ENCODE measurements around the gene ALK.

The ALK gene

DNA sequence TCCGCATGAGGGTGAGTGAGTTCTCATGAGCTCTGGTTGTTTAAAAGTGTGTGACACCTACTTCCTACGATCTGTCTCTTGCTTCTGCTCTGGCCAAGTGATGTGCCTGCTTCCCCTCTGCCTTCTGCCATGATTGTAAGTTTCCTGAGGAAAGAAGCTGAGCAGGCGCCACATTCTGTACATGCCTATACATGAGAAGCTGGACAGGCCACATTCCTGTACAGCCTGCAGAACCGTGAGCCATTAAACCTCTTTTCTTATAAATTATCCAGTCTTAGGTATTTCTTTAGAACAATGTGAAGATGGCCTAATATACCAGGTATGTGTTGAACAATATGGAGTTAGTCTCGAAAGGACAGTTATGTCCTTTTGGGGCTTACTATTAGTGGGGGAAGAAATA is 281.0 kb downstream of the ALK start:
- no peak for DNase-seq

DNA sequence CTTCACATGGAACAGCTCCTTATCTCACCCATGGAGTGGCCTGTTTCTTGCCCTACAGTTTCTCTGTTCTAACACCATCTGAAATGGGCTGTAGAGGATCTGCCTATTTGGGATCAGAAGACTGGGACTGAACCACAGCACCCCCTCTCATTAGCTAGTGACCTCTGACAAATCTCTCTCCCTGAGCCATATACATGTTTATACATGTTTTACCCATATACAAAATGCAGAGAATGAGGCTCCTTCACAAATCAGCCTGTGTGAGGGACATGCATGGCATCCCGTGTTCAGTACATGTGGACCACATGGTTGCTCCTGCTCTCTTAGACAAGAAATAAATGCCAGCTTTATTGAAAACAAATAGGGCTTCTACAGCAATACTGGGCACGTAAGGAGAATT is 282.7 kb downstream of the ALK start:
- no peak for DNase-seq

DNA sequence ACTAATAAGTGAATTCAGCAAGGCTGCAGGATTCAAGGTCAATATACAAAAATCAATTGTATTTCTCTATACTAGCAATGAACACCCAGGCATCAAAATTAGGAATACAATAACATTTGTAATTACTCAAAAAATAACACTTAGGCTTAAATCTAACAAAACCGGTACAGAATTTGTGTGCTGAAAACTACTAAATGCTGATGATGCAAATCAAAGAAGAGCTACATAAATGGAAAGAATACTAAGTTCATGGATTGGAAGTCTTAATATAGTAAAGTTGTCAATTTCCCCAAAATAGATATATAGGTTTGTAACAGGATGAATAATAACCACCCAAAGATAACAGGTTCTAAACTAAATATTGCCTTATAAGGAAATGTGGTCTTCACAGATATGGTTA is 286.5 kb downstream of the ALK start:
- no peak for DNase-seq

DNA sequence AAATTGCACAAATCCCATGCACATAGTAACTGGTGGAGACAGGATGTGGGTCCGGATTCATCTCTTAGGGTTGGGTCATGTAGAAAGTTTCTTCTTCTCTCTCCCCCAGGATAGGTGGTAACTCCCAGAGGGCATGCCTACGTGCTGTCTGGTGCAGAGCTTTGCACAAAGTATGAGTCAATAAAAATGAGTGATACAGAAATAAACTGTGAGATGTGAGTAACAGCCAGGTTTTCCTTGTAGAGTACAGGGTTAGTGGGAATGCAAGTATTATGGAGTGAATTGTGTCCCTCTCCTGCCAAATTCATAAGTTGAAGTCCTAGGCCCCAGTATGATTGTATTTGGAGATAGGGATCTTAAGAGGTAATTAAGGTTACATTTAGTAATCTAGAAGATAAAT is 289.4 kb downstream of the ALK start:
- no peak for DNase-seq

DNA sequence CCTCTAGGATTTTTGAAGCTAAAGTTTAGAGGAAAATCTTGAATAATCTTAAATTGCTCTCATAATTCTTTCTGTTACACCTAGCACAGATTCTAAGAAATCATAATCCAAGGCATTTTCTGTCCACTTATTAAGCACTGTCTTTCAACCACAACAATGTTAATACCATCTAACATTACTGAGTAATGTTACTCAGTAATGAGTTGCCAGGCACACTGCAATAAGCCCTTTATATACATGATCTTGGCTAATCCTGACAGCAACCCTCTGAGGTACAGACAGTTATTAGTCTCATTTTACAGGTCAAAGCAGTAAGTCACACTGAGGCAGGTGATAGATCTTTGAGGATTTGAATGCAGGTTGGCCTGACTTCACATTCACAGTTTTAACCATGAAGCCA is 291.9 kb downstream of the ALK start:
- DNase-seq = no peak

DNA sequence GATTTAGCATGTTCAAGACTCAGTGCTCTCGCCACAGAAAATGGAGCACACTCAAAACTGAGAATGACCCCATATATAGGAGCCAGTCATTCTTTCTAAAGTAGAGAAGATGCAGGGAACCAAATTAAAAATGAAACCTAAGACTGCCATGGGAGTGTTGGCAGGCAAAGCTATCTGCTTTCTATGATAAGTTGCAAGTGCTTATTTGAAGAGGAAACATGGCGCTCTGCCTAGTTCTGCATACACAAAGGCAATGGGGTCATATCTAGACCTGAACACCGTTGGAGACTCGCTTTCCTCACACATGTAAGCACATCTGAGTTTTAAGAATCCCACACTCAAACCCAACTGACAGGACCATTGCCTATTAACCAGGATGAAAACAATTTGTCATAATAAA is 292.5 kb downstream of the ALK start:
- DNase-seq = no peak

DNA sequence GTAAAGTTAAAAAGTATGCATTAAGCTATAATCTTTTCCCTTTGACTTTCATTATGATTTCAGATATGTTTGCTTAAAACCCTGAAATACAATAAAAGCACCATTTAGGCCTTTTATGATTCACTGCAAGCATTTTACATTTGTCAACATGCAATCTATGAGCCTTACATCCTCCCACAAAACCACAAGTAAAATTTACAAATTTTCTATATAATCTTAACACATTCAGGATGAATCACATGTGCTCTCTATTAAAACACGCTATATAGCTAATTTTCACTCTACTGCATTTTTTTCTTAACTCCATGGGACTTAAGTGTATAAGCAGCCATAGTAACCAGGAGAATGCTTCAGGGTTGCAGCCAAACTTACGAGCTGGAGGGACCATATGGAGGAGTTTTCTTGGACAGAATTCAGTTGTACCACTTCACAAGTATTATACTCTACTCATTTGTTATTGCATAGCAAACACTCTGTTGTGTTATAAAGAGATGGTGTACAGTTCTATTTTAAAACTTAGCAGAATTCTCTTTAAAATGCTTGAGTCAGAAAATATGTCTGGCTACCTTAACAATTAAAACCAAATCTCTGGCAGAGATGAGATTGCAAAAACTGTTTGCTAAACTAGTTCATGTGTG is 293.2 kb downstream of the ALK start:
- no peak for DNase-seq

DNA sequence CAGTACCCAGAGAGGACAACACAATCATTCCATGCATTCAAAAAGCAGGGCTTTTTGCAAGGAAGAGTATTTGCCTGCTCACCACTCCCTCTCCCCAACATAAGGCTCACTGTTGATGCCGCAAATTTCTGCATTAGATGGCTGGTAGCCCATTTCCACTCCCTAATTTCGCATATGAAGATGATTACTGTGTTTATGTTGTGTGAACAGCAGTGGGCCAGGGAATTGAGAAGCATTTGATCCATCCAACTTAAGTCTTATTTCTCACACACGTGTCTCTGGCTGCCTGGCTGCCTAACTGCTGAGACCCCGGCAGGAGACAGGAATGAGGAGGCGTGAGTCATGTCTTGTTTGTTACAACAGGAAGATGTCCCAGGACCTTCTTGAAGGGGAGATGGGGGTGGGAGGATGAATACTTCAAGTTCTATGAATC is 294.1 kb downstream of the ALK start:
- no peak for DNase-seq

DNA sequence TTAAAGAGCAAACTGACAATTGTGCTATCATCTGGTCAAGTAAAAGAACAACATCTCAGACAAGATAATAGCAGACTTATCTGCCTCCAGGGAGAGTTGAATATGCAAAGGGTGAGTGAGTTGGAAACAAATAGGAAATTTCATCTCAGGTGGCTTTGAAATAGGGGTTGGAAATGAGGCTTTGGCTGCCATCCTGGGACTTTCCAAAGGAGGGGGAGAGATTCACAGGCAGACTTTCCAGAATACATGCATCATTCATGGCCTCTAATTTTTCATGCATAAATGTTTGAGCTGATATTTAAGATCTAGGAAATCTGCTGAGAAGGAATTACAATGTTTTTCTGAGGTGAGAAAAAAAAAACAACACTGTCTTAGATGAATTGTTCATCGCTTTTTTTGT is 300.5 kb downstream of the ALK start:
- no peak for DNase-seq

DNA sequence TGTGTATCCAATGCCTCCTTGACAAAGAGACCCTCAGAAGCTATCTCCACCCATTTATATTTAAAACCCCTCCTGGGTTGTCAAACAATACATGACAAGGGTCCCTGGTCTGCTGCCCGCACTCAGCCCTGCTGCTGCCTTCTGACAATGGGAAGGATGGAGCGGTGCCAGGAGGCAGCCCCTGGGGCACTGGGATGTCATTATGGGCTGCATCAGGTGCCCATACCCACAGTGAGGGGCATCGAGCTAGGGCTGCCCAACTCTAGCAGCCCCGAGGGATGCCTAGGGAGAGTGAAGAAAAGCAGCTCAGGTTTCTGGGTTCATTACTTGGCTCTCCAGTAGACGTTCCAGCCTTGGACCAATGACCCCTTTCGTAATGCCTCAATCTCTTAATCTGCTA is 301.7 kb downstream of the ALK start:
- no peak for DNase-seq

DNA sequence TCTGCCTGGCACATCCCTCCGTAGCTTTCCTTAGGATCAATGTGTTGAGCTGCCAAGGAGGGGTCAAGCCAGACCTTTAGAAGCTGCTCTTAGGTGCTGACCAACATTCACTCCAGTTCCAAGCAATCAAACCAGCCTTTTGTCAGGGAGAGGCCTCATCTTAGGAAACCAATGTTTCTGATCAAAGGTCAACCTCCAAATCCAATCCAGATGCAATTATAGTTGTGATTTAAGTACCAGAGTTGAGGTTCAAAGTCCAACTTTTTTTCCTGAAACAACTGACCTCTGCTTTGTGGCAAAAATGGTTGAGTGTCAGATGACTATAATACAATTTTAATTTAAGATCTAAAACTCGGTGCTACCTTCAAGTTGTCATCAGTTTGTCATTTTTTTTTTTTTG is 303.4 kb downstream of the ALK start:
- DNase-seq = no peak

DNA sequence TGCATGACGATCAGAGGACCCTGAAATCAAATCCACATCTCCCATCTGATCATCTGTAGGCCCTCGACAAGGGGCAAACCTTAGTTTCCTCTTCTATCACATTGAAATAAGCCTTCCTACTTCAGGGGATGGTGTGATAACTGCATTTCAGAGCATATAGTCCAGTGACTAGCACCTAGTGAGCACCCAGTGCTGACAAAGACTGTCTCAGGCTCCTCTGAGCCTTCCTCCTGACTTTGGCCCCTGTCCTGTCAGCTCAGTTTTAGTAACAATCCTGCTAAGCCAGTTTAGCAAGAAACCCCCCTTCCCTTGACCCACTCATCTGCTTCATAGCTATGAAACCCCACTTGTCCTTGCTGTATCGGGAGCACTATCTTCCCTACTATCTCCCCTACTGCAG is 304.0 kb downstream of the ALK start:
- no peak for DNase-seq

DNA sequence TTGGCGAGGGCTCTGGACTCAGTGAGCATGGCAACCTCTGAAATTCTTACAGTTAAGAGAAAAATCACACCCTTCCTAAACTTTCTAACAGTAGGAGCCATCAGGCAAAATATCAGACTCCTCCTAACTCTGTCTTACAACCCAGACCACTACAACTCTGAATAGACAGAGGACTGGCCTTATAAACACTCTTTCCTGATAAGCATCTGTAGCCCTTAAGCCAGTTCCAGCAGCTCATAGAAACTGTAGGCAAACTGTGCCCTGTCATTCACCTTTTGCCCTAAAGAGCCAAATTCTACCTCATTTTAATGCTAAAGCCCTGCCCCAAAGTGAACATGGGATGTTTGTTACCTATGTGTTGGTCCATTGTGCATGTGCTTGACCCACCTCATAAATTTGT is 304.8 kb downstream of the ALK start:
- DNase-seq = no peak

DNA sequence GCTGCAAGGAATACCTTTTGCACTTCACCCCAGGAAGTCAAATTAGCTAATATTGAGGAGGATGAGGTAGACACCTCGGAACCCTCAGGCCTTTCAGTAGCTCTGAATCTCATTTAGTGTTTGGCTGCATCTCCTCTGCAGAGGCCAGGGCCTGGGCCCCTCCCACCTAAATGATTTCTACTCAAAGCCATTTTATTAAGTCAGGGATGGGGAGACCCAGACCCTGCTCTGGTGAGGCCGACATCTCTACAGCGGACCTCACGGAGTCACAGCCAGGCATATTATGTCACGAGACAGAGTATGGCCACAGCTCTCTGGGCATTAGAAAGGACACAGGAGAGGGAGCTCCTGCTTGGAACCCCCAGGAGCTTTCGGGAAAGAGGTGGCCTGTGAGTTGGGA is 305.5 kb downstream of the ALK start:
- no peak for DNase-seq

DNA sequence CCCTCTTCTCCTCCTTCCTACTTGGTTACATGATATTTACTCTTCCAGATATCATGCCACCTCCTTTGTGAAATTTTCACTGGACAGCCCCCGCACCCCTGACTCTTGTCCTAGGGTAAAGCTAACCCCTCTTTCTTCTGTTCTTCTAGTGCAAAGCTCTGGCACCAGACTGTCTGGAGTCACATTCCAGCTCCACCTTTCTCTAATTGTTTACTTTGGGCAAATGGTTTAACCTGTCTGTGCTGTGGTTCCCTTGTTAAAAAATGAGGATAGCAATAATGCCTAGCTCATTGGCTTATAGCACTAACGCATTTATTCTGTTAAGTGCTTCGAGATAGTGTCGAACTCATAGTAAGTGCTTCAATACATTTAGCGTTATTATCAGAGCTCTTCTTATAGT is 306.2 kb downstream of the ALK start:
- no peak for DNase-seq

DNA sequence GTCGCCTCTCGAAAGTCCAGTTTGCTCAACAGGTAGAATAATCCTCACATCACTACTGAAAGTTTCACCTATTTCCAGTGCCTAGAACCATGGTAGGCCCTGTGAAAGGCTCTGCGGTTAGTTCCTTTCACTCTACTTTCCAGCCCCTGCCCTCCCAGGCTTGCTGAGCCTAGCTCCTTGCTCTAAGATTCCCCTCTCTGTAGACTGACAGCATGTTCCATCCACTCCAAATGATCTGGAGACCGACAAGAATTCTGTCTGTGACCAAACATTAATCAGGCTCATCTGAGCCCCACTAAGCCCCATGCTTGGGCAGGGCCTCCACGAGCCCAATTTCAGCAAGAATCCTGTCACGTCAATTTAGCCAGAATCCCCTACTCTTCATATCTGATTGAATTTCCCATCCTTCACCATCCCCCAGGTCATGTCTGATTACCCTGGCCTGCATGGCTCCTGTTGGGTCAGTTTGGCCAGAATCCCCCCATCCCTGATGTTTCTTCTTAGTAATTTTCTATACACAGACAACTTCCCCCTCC is 307.0 kb downstream of the ALK start:
- no peak for DNase-seq

DNA sequence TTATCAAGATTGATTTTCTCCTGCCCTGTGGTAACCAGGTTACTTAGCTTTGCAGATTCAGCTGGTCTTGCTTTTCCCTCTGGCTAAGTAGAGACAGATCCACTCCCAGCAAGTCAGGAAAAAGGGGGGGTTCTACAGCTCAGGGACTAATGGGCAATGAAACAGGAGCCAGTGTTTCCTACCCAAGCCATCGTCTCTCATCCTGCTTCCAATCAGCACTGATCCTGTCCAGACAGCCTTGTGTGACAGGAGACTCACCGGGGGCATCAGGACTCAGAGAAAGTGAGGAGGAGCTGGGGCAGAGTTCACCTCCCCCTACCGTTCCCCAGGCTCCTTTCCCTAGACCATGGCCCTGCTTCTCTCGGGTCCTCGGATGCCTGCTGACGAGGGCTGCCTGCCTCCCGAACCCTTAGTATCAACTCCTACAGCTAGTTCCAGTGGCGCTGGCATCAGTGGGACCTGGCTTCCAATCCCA is 307.6 kb downstream of the ALK start:
- DNase-seq = no peak

DNA sequence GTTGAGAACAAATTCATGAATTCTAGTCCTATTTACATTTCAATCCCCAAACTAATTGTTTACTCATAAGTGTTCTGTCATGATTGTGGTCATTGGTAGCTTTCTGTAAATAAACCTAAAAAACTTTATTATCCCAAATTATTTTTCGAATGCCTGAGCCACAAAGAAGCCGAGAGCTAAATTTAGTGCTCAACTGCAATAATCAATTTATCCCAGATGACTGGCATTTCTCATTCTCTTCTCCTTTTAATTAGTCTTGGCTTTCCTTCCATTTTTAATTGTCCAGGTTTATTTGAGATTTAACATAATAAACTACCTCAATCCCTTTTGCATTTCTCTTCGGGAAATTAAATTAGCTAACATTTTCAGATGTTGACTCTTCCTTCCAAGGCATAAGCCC is 308.3 kb downstream of the ALK start:
- DNase-seq = no peak

DNA sequence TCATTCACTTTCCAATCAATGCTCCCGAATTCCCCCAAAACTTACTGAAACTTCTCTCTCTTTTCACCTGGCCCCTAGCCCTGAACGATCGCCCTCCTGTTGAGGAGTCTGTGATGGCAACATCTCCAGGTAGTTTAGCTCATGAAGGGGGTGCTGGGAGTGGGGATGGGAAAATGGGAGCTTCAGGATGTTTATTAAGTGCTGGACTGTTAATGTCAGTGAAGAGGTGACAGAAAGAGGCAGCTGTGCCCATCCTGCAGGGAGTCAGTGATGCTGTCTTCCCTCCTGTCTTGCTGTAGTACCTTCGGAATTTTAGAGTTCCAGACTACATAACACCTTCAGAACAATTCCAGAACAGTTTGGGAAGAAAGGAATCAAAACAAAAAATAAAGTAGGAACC is 308.8 kb downstream of the ALK start:
- DNase-seq = no peak

DNA sequence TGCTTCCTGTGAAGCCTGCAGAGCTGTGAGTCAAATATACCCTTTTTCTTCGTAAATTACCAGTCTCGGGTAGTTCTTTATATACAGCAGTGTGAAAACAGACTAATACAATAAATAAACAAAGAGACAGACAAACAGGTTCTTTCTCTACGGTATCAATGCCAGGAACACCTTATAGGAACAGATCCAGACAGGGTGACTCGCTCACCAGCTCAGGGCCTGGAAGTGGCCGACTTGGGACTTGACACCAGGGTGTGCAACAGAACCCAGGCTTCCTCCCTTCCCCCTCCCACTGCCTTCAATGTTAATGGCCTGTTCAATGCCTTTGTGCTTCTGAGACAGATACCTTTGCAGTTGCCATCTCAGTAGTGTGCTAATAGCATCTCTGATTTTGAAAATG is 309.5 kb downstream of the ALK start:
- no peak for DNase-seq

DNA sequence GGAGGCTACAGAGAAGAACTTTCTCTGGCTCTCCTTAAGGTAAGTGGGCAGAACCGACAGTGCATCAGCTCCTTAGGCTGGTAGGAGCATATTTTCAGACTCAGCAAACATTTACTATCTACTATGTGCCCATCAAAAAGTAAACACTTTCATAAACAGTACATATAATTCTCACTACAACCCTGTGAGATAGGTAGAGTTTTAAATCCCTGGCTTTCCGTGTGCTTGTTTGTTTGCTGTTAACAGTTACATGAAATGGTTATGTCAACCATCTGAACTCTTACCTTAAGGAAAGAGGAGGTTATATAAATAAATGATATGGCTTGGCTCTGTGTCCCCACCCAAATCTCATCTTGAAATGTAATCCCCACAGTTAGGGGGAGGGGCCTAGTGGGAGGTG is 310.1 kb downstream of the ALK start:
- DNase-seq = no peak

DNA sequence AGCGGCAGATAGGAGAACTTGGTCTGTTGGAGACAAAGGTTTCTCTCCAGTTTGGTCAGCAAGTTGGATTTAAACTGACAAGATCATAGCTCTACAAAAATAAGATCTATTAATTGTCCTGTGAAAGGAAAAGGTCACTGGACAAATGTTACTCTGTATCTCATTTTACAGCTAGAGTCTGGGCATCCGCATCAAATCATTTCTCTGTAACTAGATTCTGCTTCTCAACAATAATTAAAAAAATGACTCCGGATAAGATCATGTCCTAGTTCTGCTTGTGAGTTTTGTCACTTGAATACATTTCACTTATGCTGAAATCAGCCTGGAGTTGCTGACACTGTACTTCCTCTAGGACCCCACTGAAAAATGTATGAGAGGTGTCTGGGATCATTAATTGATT is 310.8 kb downstream of the ALK start:
- no peak for DNase-seq

DNA sequence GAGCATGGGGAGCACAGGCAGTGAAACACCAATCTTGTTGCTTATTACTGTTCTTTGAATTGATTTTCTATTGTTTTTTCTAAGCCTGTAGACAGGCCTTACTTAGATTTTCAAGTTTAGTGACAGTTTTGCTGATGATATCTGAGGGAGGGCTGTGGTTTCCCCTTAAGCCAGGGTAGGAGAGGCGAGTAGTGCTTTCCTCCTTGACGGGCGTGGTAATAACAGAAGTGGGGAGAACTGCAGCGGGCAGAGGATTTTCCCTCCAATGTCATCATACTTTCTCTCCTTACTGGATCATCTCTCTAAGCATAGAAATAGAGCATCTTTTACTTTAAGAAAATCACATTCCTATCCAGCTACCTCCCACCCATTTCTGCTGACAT is 314.4 kb downstream of the ALK start:
- no peak for DNase-seq

DNA sequence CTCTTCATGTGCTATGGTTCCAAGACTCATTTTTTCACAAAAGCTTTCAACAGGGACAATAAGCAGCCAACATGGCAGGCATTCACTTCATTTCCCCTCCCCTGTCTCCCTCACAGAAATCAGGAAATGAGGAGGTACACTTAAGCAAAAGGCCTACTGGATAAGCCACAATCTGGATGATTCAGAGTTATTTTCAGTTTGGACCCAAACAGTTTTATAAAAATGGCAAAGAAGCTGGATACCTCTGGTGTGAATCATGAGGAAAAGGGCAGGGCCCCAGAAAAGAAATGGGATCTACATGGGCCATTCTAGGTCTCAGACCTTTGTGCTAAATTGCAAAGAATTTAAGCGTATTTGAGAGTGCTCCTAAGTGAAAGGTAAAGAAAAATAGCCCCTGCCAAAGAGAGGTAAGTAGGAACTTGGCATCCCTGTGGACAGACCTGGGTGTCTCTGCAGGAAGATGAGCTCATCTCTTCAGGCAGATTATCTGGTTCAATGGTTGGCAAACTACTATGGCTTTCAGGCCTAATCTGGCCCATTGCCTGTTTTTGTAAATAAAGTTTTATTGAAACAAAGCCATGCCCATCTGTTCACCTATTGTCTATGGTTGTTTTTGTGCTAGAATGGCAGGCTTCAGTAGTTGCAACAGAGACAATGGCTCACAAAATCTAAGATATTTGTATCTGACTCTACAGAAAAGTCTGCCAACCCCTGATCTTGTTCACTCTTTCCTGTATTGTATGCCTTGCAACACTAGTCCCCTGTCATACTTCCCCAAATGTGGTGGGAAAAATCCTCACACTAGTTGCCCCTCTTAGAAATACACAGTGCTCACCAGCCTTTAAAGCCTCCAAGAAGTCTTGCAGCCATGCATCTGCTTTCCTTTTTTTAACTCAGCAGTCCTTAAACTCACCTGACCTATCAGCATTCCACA is 315.0 kb downstream of the ALK start:
- no peak for DNase-seq

Data from AML-193 (cell line).